HCT116 (cell line): ENCODE data around the gene CMPK1. TPM values are rescaled to one million over a fixed set of nuclear protein-coding genes. Genes with fewer than 3 reads are reported as not detected.

Experiments used
- ATAC-seq: fragments of 200-7000 bp; cut with Tn5 transposase; 2 replicates; pipeline ENCODE4 v1.9.1; 2020; ENCODE audit warnings: mild to moderate bottlenecking, moderate library complexity
- BruUV-seq: library from RNA; stranded (reverse); fragments of 400-500 nt; replicated peaks from 2 replicates; lab custom pipeline; 2021; lab: Mats Ljungman, UMichigan
- CTCF ChIA-PET: fragments of 300-600 bp; sonication (Branson Sonifier 250); formaldehyde crosslinking; loops from one replicate; lab custom pipeline; 2021; ENCODE audit warnings: antibody characterized with exemption; lab: Charles Lee
- POLR2A ChIA-PET: fragments of 300-600, 350-600 bp; sonication (Branson Sonifier 250); formaldehyde crosslinking; loops from one replicate; lab custom pipeline; 2021; ENCODE audit warnings: antibody characterized with exemption; lab: Charles Lee
- RAD21 ChIA-PET, 2 experiments: fragments of 300-600 bp; sonication (Branson Sonifier 250); formaldehyde crosslinking; loops; one replicate each; lab custom pipeline; 2023; ENCODE audit warnings: low total read pairs in 2 of 2; ENCODE audit not compliant: uncharacterized antibody in 2 of 2, unreplicated experiment in 2 of 2, low non-redundant PET in 1 of 2; lab: Charles Lee
- DNase-seq: peaks from one replicate; pipeline ENCODE4 v3.0.0-alpha.2; 2010; ENCODE audit warnings: low read depth, low spot score
- H2AFZ ChIP-seq: fragments of 200-600 bp; shearing (Covaris generic), sonication (generic); 2 replicates; pipeline ENCODE4 v1.6.1; 2017; ENCODE audit warnings: low read depth, mixed run types, mixed read lengths, antibody characterized with exemption, low read length; ENCODE audit not compliant: poor library complexity, severe bottlenecking
- H3K27ac ChIP-seq: 2 replicates; pipeline ENCODE4 v1.5.1; 2012; ENCODE audit warnings: low read depth, low read length
- H3K27me3 ChIP-seq: fragments of 200-600 bp; sonication (generic); 2 replicates; pipeline ENCODE4 v1.6.1; 2016; ENCODE audit warnings: mixed run types, low read length, mixed read lengths; ENCODE audit not compliant: insufficient read depth
- H3K36me3 ChIP-seq, 2 experiments: fragments of 200-500 bp in 1 of 2; fragments of 200-600 bp in 1 of 2; sonication (Bioruptor generic) in 1 of 2; sonication (generic) in 1 of 2; 2 replicates each; pipeline versions ENCODE4 v1.5.1 to v1.6.1; 2014 to 2016; ENCODE audit warnings: low read length in 2 of 2, inconsistent platforms in 1 of 2, mixed read lengths in 1 of 2, mixed run types in 1 of 2; ENCODE audit not compliant: insufficient read depth in 2 of 2, control insufficient read depth in 1 of 2
- H3K4me1 ChIP-seq, 2 experiments: fragments of 200-600 bp in 1 of 2; sonication (generic) in 1 of 2; 2 replicates each; pipeline versions ENCODE4 v1.5.1 to v1.6.1; 2012 to 2017; ENCODE audit warnings: low read length in 2 of 2, inconsistent platforms in 1 of 2, mild to moderate bottlenecking in 1 of 2, mixed read lengths in 1 of 2, mixed run types in 1 of 2, moderate library complexity in 1 of 2; ENCODE audit not compliant: insufficient read depth in 2 of 2, control insufficient read depth in 1 of 2
- H3K4me2 ChIP-seq: fragments of 200-600 bp; sonication (generic); 2 replicates; pipeline ENCODE4 v1.6.1; 2017; ENCODE audit warnings: mixed run types, low read length, mixed read lengths
- H3K4me3 ChIP-seq, 2 experiments: fragments of 200-600 bp in 1 of 2; sonication (generic) in 1 of 2; replicated peaks in 1 of 2; 2 replicates each; pipeline ENCODE4 v1.5.1; 2011 to 2016; ENCODE audit warnings: low read length in 2 of 2, control low read depth in 1 of 2, low read depth in 1 of 2, mild to moderate bottlenecking in 1 of 2, mixed read lengths in 1 of 2, mixed run types in 1 of 2
- H3K79me2 ChIP-seq: fragments of 200-600 bp; sonication (generic); 2 replicates; pipeline ENCODE4 v1.6.1; 2017; ENCODE audit warnings: mild to moderate bottlenecking, mixed run types, low read length, moderate library complexity, mixed read lengths; ENCODE audit not compliant: insufficient read depth
- H3K9ac ChIP-seq: fragments of 200-600 bp; sonication (generic); 2 replicates; pipeline ENCODE4 v1.6.1; 2016; ENCODE audit warnings: low read length, mixed read lengths
- H3K9me2 ChIP-seq: fragments of 200-600 bp; sonication (generic), shearing (Covaris generic); 2 replicates; pipeline ENCODE4 v1.6.1; 2017; ENCODE audit warnings: mixed run types, mild to moderate bottlenecking, moderate library complexity; ENCODE audit not compliant: insufficient read depth
- H3K9me3 ChIP-seq, 2 experiments: fragments of 200-500 bp in 1 of 2; fragments of 200-600 bp in 1 of 2; sonication (Bioruptor generic) in 1 of 2; sonication (generic) in 1 of 2; 2 replicates each; pipeline ENCODE4 v1.6.1; 2014 to 2017; ENCODE audit warnings: low read length in 2 of 2, mixed read lengths in 2 of 2, inconsistent platforms in 1 of 2, low read depth in 1 of 2, mild to moderate bottlenecking in 1 of 2, mixed run types in 1 of 2, moderate library complexity in 1 of 2; ENCODE audit not compliant: control insufficient read depth in 1 of 2, insufficient read depth in 1 of 2
- H4K20me1 ChIP-seq: fragments of 200-600 bp; sonication (generic), shearing (Covaris generic); 2 replicates; pipeline ENCODE4 v1.6.1; 2017; ENCODE audit warnings: mixed run types, mild to moderate bottlenecking, moderate library complexity; ENCODE audit not compliant: insufficient read depth
- CBX3 ChIP-seq: IDR thresholded peaks from 2 replicates; pipeline ENCODE4 v1.6.1; 2012; ENCODE audit warnings: low read depth
- CEBPB ChIP-seq: IDR thresholded peaks from 2 replicates; pipeline ENCODE4 v1.6.1; 2012; ENCODE audit warnings: low read depth
- CTCF ChIP-seq, 3 experiments: fragments of 200-600 bp in 1 of 3; sonication (generic) in 1 of 3; IDR thresholded peaks in 2 of 3; conservative IDR thresholded peaks in 1 of 3; 2 replicates each; pipeline ENCODE4 v1.5.1; 2012 to 2017; ENCODE audit warnings: low read depth in 2 of 3, low read length in 2 of 3, antibody characterized with exemption in 1 of 3, borderline replicate concordance in 1 of 3, control low read depth in 1 of 3, mild to moderate bottlenecking in 1 of 3, mixed read lengths in 1 of 3, mixed run types in 1 of 3, moderate library complexity in 1 of 3; ENCODE audit not compliant: insufficient read depth in 1 of 3
- ELF1 ChIP-seq: IDR thresholded peaks from 2 replicates; pipeline ENCODE4 v1.6.1; 2012; ENCODE audit warnings: low read depth, borderline replicate concordance
- EZH2 ChIP-seq: fragments of 200-600 bp; sonication (generic); IDR thresholded peaks from 2 replicates; pipeline ENCODE4 v1.6.1; 2017; ENCODE audit warnings: antibody characterized with exemption, mixed run types
- FOSL1 ChIP-seq: IDR thresholded peaks from 2 replicates; pipeline ENCODE4 v1.6.1; 2012; ENCODE audit warnings: low read depth
- JUND ChIP-seq: IDR thresholded peaks from 2 replicates; pipeline ENCODE4 v1.6.1; 2012
- MAX ChIP-seq: IDR thresholded peaks from 2 replicates; pipeline ENCODE4 v1.6.1; 2012
- POLR2A ChIP-seq: IDR thresholded peaks from 2 replicates; pipeline ENCODE4 v1.7.0; 2011; ENCODE audit warnings: borderline replicate concordance; ENCODE audit not compliant: insufficient read depth, insufficient read length; ENCODE audit errors: extremely low read depth
- REST ChIP-seq: IDR thresholded peaks from 2 replicates; pipeline ENCODE4 v1.6.1; 2012; ENCODE audit warnings: low read depth
- SIN3A ChIP-seq: IDR thresholded peaks from 2 replicates; pipeline ENCODE4 v1.6.1; 2012; ENCODE audit warnings: low read depth
- SP1 ChIP-seq: IDR thresholded peaks from 2 replicates; pipeline ENCODE4 v1.6.1; 2012; ENCODE audit warnings: low read depth
- SRF ChIP-seq: IDR thresholded peaks from 2 replicates; pipeline ENCODE4 v1.6.1; 2012; ENCODE audit warnings: low read depth
- TCF7L2 ChIP-seq: IDR thresholded peaks from 2 replicates; pipeline ENCODE4 v1.7.0; 2011; ENCODE audit warnings: borderline replicate concordance, inconsistent platforms; ENCODE audit not compliant: insufficient read depth, insufficient read length; ENCODE audit errors: extremely low read depth
- YY1 ChIP-seq: IDR thresholded peaks from 2 replicates; pipeline ENCODE4 v1.6.1; 2011; ENCODE audit warnings: low read length, low read depth, moderate library complexity, mild to moderate bottlenecking; ENCODE audit not compliant: insufficient replicate concordance; ENCODE audit errors: extremely low read depth
- ZFX ChIP-seq: fragments of 450-650 bp; IDR thresholded peaks from 2 replicates; pipeline ENCODE4 v1.6.1; 2017
- intact Hi-C: fragments of 100-400 bp; cut with micrococcal nuclease; formaldehyde crosslinking; loops from 2 replicates; pipeline ENCODE4 v1.10.0; 2022
- total RNA-seq: library from RNA; stranded (reverse); gene quantifications from one replicate; pipeline ENCODE4 v1.2.1, GENCODE V29; 2021; ENCODE audit not compliant: unreplicated experiment

CMPK1 gene
- total RNA-seq, 1 experiment from 2014 or later: 78.4 TPM

GRCh38 chr1:47403321-47403910, 69.8 kb downstream of the CMPK1 start:
- H3K4me3 ChIP-seq: no peak overlapping the region
- POLR2A ChIA-PET: no interaction called here
- TF ChIP-seq REST (no peak), FOSL1 (no peak), EZH2 (no peak), ELF1 (no peak), YY1 (no peak), CEBPB (no peak), CBX3 (no peak), SRF (no peak), ZFX (no peak), MAX (no peak), JUND (no peak), POLR2A (no peak), SP1 (no peak), SIN3A (no peak), CTCF (IDR thresholded peaks at IDR 0.05 in 2 of 3, conservative IDR thresholded peaks at IDR 0.05 in 1 of 3; ENCODE audit: borderline replicate concordance in 1 of 3, insufficient read depth in 1 of 3, low read depth in 2 of 3, low read length in 2 of 3) (no peak), TCF7L2 (no peak)
- no peak overlapping the region for H2AFZ ChIP-seq
- no peaks in the 10 kb centered on the region for H3K4me1 ChIP-seq
- H3K9ac ChIP-seq: no peak overlapping the region
- RAD21 ChIA-PET: no interaction called here
- H3K9me3 ChIP-seq: no peaks in the 10 kb centered on the region
- no peak for DNase-seq
- no peaks in the 10 kb centered on the region for H3K9me2 ChIP-seq
- no peak overlapping the region for H3K4me2 ChIP-seq
- H3K36me3 ChIP-seq: no peaks in the 10 kb centered on the region
- no peaks in the 10 kb centered on the region for H3K27me3 ChIP-seq
- no peaks in the 10 kb centered on the region for H4K20me1 ChIP-seq
- CTCF ChIA-PET: no interaction called here
- intact Hi-C loops: no loop called here
- no TSS peak for BruUV-seq
- no peak for ATAC-seq
- H3K79me2 ChIP-seq: no peaks in the 10 kb centered on the region
- H3K27ac ChIP-seq: no peak overlapping the region
